COLO668 (cell line): ENCODE data around the gene GALNT6.
A peak's percentile ranks its signal among the peaks of the same experiment; 100 is the strongest.
"Not testable (repeated sequence)": the region's sequence is repeated elsewhere in the genome, so short reads cannot be mapped to it uniquely, and the experiment has no call there.

Source experiments
- DNase-seq: peaks from one replicate; lab custom pipeline; 2025; ENCODE audit not compliant: unreplicated experiment; lab: John Stamatoyannopoulos, UW

Gene GALNT6

GRCh38 chr12:51359851-51360250, 31.4 kb downstream of the GALNT6 start:
- DNase-seq, result no peak

DNA sequence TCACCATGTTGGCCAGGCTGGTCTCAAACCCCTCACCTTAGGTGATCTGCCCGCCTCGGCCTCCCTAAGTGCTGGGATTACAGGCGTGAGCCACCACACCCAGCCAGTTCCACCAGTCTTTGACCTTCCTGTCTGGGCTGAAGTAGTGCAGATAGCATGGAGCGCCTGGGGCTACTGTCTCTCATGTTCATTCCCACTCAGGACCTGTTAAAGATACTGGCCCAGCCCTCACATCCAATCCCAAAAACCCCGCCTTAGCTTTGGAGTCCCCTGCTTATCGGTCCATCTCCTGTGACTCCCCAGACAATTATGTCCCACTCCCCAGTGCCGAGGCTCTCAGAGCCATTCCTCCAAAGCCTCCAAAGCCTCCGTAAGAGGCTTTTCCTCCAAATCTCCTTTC, 32.7 kb downstream of the GALNT6 start:
- DNase-seq, result no peak

DNA sequence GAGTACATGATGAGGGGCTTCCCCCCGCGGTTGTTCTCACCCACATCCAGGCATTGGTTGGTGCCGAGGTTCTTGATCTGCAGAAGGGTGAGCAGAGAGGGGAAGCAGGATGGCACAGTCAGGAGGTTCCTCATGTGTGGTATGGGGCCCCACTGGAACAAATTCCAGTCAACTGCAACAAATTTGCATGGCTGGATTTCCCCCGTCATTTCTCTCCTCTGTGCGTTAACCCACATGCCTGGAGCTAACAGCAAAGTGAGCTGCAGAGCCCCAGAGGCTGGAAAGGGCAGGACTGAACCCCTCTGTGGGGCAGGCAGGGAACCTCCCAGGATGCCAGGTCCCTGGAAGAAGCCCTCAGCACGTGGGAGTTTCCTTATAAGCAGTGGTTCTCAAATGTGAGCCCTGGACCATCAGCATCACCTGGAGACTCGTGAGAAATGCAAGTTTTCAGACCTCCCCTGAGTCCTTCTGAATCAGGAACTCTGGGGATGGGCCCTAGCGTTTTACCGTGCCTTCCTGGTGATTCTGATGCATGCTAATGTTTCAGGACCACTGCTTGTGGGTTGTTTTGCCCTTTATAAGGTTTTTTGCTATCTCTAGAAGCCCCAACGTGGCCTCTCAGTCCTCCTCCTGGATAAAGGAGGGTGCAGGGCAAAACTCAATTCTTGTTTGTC, 33.7 kb downstream of the GALNT6 start:
- DNase-seq, result no peak

DNA sequence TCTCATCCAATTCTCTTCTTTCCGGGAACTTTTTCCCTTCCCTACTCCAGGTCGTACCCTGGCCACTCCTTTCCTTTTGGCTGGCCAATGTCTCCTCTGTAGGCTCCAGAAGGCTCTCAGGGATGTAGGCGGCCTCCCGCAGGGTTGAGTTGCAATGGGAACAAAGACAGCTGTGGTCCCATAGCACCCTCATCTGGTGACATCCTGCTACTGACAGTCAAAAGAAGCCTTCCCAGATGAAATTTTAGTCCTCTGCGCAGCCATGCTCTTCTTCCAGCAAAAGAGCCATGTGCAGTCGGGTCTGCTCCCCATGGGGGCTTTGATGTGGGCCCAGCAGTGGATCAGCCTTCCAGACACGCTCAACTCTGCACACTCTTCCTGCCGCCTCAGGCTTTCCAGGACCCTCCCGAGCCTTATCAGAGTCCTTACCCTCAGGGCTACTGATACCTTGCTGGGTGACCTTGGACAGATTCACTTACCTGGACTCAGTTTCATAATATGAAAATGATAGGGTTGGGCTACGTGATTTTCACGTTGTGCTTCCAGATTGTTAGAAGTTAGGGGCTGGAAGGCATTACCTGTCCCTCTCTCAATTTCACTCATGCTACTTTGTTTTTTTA, 39.2 kb downstream of the GALNT6 start:
- peak; percentile 13 for DNase-seq

GRCh38 chr12:51349026-51349425, 42.2 kb downstream of the GALNT6 start:
- no peak for DNase-seq

GRCh38 chr12:51348116-51348515, 43.1 kb downstream of the GALNT6 start:
- DNase-seq, result no peak

GRCh38 chr12:51346581-51346980, 44.6 kb downstream of the GALNT6 start, which contains the start of gene CELA1:
Gene CELA1, minus strand, starts transcription at chr12:51346679. Its CDS starts 41 bp downstream, at chr12:51346638.
- no peak for DNase-seq

DNA sequence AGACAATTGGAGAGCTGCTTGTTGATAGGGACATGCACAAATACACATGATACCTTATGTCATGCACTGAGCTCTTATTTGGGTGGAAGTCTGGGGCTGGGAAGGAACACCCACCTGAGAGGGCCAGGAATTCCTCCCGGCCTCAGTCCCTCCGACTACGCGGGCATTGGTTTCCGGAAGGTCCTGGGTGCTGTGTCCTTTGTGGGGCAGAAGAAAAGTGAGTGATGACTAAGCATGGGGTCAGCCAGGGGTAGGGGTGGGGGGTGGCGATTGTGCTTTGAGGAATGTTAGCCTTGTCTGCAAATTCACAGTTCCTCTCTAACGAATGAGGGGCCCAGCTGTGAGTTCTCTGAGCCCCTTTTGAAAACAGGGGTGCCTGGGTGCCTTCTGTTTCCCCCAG, 45.5 kb downstream of the GALNT6 start:
- no peak for DNase-seq

- DNase-seq, result no peak
Measured at GRCh38 chr12:51343201-51343600, 48.0 kb downstream of the GALNT6 start.

DNA sequence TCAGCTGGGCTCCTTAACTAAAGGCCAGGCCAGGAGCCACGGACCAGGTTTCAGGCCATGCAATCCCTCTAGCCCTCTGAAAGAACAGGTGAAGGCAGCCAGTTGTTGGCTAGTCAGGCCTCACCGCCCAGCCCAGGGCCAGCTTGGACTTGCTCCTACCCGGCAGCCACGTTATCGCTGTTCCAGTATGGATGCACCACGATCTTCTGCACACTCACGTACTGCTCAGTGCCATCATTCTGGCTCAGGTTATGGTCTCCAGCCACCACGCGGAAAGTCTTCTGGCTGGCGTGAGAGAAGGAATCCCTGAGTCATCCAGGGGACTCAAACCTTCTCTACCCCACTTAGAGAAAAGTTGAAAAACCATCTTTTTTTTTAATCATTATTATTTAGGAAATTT, 48.8 kb downstream of the GALNT6 start:
- DNase-seq, result no peak

DNA sequence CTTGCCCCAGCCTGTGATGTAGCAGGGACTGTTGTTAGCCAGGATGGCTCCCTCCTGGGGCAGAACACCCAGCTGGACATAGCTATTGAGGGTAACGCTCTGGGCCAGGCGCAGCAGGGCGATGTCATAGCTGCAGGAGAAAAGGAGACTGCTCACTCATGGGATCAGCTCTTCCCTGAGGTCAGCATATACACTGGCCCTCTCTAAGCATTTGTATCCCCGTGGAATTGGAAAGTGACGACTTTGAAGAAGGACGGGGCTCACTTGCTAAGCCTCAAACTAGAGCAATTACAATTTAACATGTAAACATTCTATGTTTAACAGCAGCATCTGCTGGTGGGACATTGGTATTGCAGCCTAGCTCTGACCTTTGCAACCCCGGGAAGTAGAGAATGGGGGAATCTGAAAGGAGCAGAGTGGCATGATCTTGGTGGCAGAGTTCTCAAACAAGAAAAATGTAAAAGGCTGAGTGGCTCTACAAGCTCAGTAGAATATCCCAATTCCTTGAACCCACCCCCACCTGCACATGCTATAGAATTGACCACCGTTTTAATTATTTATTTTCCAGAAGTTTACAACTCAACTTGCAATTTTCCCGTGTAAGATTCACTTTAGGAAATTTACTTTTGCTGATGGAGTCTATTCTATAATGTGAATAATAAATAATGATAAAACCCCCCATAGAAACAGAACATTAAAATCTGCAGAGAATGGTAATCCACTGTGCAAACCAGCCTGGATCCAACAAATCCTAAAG, 49.8 kb downstream of the GALNT6 start:
- peak; percentile 45 for DNase-seq

DNA sequence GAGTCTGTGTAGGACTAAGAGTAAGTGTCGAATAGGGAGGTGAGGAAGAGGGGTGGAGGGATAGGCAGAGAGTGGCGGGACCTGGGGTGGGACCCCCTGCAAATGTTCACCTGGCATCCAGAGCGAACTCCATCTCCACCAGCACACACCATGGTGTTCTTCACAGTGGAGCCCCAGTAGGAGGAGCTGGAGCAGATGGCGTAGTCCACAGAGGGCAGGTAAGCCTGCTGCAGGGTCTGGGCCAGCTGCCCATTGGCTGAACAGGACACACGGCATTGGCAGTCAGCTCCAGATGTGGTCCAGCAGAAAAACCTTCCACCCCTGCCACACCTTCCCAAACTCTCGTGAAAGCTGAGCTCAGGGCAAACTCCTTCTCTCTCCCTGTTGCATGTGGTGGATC, 51.5 kb downstream of the GALNT6 start:
- DNase-seq, result no peak

DNA sequence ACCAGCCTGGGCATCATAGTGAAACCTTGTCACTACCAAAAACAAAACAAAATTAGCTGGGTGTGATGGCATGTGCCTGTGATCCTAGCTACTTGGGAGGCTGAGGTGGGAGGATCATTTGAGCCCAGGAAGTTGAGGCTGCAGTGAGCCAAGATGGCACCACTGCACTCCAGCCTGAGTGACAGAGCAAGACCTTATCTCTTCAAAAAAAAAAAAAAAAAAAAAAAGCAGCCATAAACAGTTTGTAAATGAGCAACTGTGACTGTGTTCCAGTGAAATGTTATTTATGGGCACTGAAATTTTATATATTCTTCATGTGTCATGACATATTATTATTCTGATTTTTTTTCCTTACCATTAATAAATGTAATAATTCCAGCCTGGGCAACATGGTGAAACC, 53.9 kb downstream of the GALNT6 start:
- DNase-seq, result not testable (repeated sequence)

GRCh38 chr12:51335931-51336330, 55.3 kb downstream of the GALNT6 start:
- no peak for DNase-seq

DNA sequence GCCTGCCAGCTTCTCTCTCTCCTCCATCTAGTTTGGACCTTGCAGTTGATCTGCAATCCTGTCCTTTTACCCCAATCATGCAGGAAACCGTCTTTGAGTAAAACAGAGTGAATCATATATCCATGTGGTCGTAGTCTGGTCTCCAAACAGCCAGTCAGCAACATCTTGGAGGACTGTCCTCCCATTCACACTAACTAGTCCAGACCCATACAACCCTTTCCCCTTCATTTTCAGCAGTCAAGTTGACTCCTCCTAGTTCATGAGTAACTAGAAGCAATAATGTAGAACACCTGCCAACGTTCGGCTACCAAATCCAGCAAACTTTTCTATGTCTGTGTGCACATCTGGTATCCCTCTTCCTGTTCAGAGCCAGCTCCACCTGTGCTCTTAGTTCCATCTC, 56.4 kb downstream of the GALNT6 start:
- DNase-seq, result no peak

GRCh38 chr12:51333536-51333935, 57.7 kb downstream of the GALNT6 start:
- no peak for DNase-seq

GRCh38 chr12:51330186-51330585, 61.0 kb downstream of the GALNT6 start:
- DNase-seq, result no peak

GRCh38 chr12:51329742-51330141, 61.5 kb downstream of the GALNT6 start:
- no peak for DNase-seq

DNA sequence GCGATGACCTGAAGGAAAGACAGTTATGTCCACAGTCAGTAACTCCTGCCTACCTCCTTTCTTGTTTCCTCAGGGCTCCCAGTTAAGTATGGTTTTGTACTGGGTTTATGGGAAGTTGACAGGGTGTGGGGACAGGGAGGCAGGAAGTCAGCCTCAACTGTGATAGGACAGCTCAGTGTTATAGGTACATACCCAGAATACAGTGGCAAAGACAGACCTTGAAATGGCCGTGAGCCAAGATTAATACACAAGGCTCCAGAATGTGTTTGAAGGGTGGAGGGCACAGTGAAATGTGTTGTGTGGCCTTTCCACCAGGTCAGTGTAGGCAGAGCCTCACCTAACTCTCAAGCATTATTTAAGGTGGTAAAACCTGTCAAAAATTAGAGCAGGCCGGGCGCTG, 62.6 kb downstream of the GALNT6 start:
- DNase-seq, result no peak

DNA sequence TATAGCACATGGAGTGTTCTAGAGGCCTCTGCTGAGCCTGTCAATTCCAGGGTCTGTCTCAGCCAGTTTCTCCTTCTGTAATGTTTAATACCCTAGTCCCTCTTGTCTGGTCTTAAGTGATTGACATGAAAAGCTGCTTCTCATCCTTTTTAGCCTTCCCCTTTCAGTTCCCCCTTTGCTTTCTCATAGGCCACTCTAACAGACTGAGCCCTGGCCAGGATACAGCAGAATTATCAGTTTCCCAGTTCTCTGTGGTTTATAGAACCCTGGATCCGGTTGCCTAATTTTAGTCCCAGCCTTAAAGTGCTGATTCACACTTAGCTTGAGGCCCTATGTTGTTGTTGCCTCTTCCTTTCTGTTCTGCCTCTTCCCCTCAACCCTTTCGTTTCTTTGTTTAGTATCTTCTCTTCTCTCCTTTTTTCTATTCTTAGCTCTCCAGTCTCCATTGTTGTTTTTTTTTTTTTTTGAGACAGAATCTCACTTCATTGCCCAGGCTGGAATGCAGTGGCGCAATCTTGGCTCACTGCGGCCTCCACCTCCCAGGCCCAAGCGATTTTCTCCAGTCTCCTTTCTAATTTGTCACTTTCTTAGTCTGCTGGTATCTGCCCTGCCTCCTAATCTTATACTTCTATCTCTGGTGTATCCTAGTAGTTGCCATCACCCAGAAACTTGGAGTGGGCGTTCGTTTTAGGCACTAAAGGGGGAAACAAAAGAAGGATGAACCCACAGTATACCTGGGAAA, 64.3 kb downstream of the GALNT6 start:
- DNase-seq, result no peak

- DNase-seq, result no peak
Measured at GRCh38 chr12:51324953-51325352, 66.3 kb downstream of the GALNT6 start.
